Urinary bladder (tissue), 2 donors: ENCODE results near the gene FIBP. TPM values are rescaled to one million over a fixed set of nuclear protein-coding genes. Genes with fewer than 3 reads are reported as not detected.

Experiments
- polyA plus RNA-seq: library from polyadenylated mRNA; stranded (reverse); fragments of 200-250 nt; gene quantifications from one replicate; pipeline ENCODE4 v1.2.3, GENCODE V29; 2013
- total RNA-seq: library from RNA; depleted of rRNA; stranded (reverse); fragments of >200 nt; gene quantifications from one replicate; pipeline ENCODE4 v1.2.3, GENCODE V29; 2014
- donor health status: healthy.

FIBP gene
- total and polyA plus RNA-seq, 2 donors = 60.7 to 64.0 TPM

Other genes with a start within 250 kb of the FIBP start
- 18.5 TPM for gene RELA, start 225.6 kb downstream of the FIBP start, total RNA-seq
- gene RELA, start 225.6 kb downstream of the FIBP start, polyA plus RNA-seq = 80.8 TPM
- 28.4 TPM for gene KAT5, start 176.2 kb downstream of the FIBP start, total RNA-seq
- gene KAT5, start 176.2 kb downstream of the FIBP start, polyA plus RNA-seq = 95.6 TPM
- 11.9 TPM for gene RNASEH2C, start 167.7 kb downstream of the FIBP start, total RNA-seq
- 102 TPM for gene RNASEH2C, start 167.7 kb downstream of the FIBP start, polyA plus RNA-seq
- 3.0 TPM for gene AP5B1, start 107.5 kb downstream of the FIBP start, total RNA-seq
- gene AP5B1, start 107.5 kb downstream of the FIBP start, polyA plus RNA-seq = 14.7 TPM
- gene OVOL1, start 101.4 kb downstream of the FIBP start, total RNA-seq = 4.7 TPM
- 5.1 TPM for gene OVOL1, start 101.4 kb downstream of the FIBP start, polyA plus RNA-seq
- 0.85 TPM for gene SNX32, start 54.5 kb downstream of the FIBP start, total RNA-seq
- gene SNX32, start 54.5 kb downstream of the FIBP start, polyA plus RNA-seq = 2.0 TPM
- 231 TPM for gene CFL1, start 30.3 kb downstream of the FIBP start, total RNA-seq
- 728 TPM for gene CFL1, start 30.3 kb downstream of the FIBP start, polyA plus RNA-seq
- 38.2 TPM for gene MUS81, start 28.0 kb downstream of the FIBP start, total RNA-seq
- 65.4 TPM for gene MUS81, start 28.0 kb downstream of the FIBP start, polyA plus RNA-seq
- gene EFEMP2, start 15.7 kb downstream of the FIBP start, total RNA-seq = 43.3 TPM
- 120 TPM for gene EFEMP2, start 15.7 kb downstream of the FIBP start, polyA plus RNA-seq
- 2.7 TPM for gene CTSW, start 8.6 kb downstream of the FIBP start, total RNA-seq
- 0.98 TPM for gene CTSW, start 8.6 kb downstream of the FIBP start, polyA plus RNA-seq
- gene CCDC85B, start 2.2 kb upstream of the FIBP start, total RNA-seq = 6.9 TPM
- 84.1 TPM for gene CCDC85B, start 2.2 kb upstream of the FIBP start, polyA plus RNA-seq
- not detected for gene FOSL1, start 11.9 kb upstream of the FIBP start, total RNA-seq
- gene FOSL1, start 11.9 kb upstream of the FIBP start, polyA plus RNA-seq = 7.5 TPM
- gene C11orf68, start 30.6 kb upstream of the FIBP start, total RNA-seq = 11.8 TPM
- gene C11orf68, start 30.6 kb upstream of the FIBP start, polyA plus RNA-seq = 65.9 TPM
- gene DRAP1, start 31.0 kb upstream of the FIBP start, total RNA-seq = 36.7 TPM
- 111 TPM for gene DRAP1, start 31.0 kb upstream of the FIBP start, polyA plus RNA-seq
- gene TSGA10IP, start 57.0 kb upstream of the FIBP start, total RNA-seq = not detected
- gene TSGA10IP, start 57.0 kb upstream of the FIBP start, polyA plus RNA-seq = 0.09 TPM
- 18.9 TPM for gene SART1, start 73.3 kb upstream of the FIBP start, total RNA-seq
- 47.2 TPM for gene SART1, start 73.3 kb upstream of the FIBP start, polyA plus RNA-seq
- 15.6 TPM for gene EIF1AD, start 113.7 kb upstream of the FIBP start, total RNA-seq
- gene EIF1AD, start 113.7 kb upstream of the FIBP start, polyA plus RNA-seq = 26.3 TPM
- 8.6 TPM for gene BANF1, start 114.0 kb upstream of the FIBP start, total RNA-seq
- 181 TPM for gene BANF1, start 114.0 kb upstream of the FIBP start, polyA plus RNA-seq
- 0.58 TPM for gene CST6, start 123.5 kb upstream of the FIBP start, total RNA-seq
- 0.37 TPM for gene CST6, start 123.5 kb upstream of the FIBP start, polyA plus RNA-seq
- not detected for gene CATSPER1, start 138.0 kb upstream of the FIBP start, total RNA-seq
- 0.35 TPM for gene CATSPER1, start 138.0 kb upstream of the FIBP start, polyA plus RNA-seq
- 0.42 TPM for gene GAL3ST3, start 160.7 kb upstream of the FIBP start, total RNA-seq
- gene GAL3ST3, start 160.7 kb upstream of the FIBP start, polyA plus RNA-seq = not detected
- gene SF3B2, start 163.9 kb upstream of the FIBP start, total RNA-seq = 77.2 TPM
- 142 TPM for gene SF3B2, start 163.9 kb upstream of the FIBP start, polyA plus RNA-seq
- 42.3 TPM for gene PACS1, start 181.8 kb upstream of the FIBP start, total RNA-seq
- gene PACS1, start 181.8 kb upstream of the FIBP start, polyA plus RNA-seq = 41.3 TPM